LoVo (cell line): ENCODE results near the gene TESK1.
A peak's percentile ranks its signal among the peaks of the same experiment; 100 is the strongest.
"Not testable (repeated sequence)": the region's sequence is repeated elsewhere in the genome, so short reads cannot be mapped to it uniquely, and the experiment has no call there.

Experiments used
- DNase-seq: peaks from one replicate; pipeline ENCODE4 v3.0.0-alpha.2; 2016; ENCODE audit warnings: low spot score

TESK1 gene

GRCh38 chr9:35615981-35616680 lies 11.1 kb downstream of the TESK1 start:
- no peak for DNase-seq

- no peak for DNase-seq
Observed at GRCh38 chr9:35616681-35617459, 11.8 kb downstream of the TESK1 start.

- no peak for DNase-seq
Observed at GRCh38 chr9:35617548-35617947, 12.5 kb downstream of the TESK1 start.

GRCh38 chr9:35618325-35618727 lies 13.3 kb downstream of the TESK1 start, which contains the start of gene CD72:
Gene CD72 (minus strand): TSS chr9:35618413. CDS start chr9:35618303, 110 bp downstream.
- DNase-seq: no peak

GRCh38 chr9:35618854-35619799 lies 14.1 kb downstream of the TESK1 start:
- no peak for DNase-seq

- no peak for DNase-seq
Observed at GRCh38 chr9:35619800-35620158, 14.7 kb downstream of the TESK1 start.

- DNase-seq: no peak
Observed at GRCh38 chr9:35627575-35627974, 22.5 kb downstream of the TESK1 start.

GRCh38 chr9:35628389-35628991 lies 23.4 kb downstream of the TESK1 start:
- no peak for DNase-seq

- no peak for DNase-seq
Observed at GRCh38 chr9:35629597-35629996, 24.5 kb downstream of the TESK1 start.

- DNase-seq: no peak
Observed at GRCh38 chr9:35635730-35636129, 30.7 kb downstream of the TESK1 start.

GRCh38 chr9:35636135-35636876 lies 31.2 kb downstream of the TESK1 start:
- no peak for DNase-seq

- DNase-seq: not testable (repeated sequence)
Observed at GRCh38 chr9:35636877-35637246, 31.8 kb downstream of the TESK1 start.

GRCh38 chr9:35637427-35637955 lies 32.4 kb downstream of the TESK1 start:
- not testable (repeated sequence) for DNase-seq

- DNase-seq: not testable (repeated sequence)
Observed at GRCh38 chr9:35638751-35639150, 33.7 kb downstream of the TESK1 start.

GRCh38 chr9:35639225-35639624 lies 34.2 kb downstream of the TESK1 start:
- DNase-seq: not testable (repeated sequence)

- no peak for DNase-seq
Observed at GRCh38 chr9:35639631-35640030, 34.6 kb downstream of the TESK1 start.

GRCh38 chr9:35640431-35640830 lies 35.4 kb downstream of the TESK1 start:
- not testable (repeated sequence) for DNase-seq

- DNase-seq: not testable (repeated sequence)
Observed at GRCh38 chr9:35641478-35641877, 36.4 kb downstream of the TESK1 start.

GRCh38 chr9:35643046-35643445 lies 38.0 kb downstream of the TESK1 start:
- DNase-seq: no peak

- DNase-seq: not testable (repeated sequence)
Observed at GRCh38 chr9:35645736-35646135, 40.7 kb downstream of the TESK1 start.

GRCh38 chr9:35646153-35646532 lies 41.1 kb downstream of the TESK1 start:
- peak; percentile 55 for DNase-seq
